Occipital lobe (tissue), 2 donors: ENCODE results near the gene TFDP1. TPM values are rescaled to one million over a fixed set of nuclear protein-coding genes. Genes with fewer than 3 reads are reported as not detected.

Experiments
- DNase-seq: peaks from one replicate; lab custom pipeline; 2025; lab: John Stamatoyannopoulos, UW
- total RNA-seq: library from RNA; depleted of rRNA; stranded (reverse); fragments of >200 nt; gene quantifications from one replicate; pipeline ENCODE4 v1.2.3, GENCODE V29; 2014

TFDP1 gene
- total RNA-seq, 1 donor from 2014 or later = 28.9 TPM

- no peak for DNase-seq
Observed at GRCh38 chr13:113664751-113665596, 80.4 kb downstream of the TFDP1 start.

- DNase-seq = no peak
Observed at GRCh38 chr13:113665597-113666328, 81.2 kb downstream of the TFDP1 start.

DNA sequence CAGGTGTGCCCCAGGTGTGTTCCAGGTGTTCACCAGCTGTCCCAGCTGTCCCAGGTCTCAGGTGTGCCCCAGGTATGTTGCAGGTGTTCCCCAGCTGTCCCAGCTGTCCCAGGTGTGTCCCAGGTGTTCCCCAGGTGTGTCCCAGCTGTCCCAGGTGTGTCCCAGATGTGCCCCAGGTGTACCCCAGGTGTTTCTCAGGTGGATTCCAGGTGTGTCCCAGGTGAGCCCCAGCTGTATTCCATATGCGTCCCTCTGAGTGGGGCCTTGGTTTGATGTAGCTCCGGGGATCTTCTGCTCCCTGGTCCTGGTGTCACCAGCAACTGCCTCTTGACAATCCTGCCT lies 81.7 kb downstream of the TFDP1 start:
- DNase-seq = no peak

- no peak for DNase-seq
Observed at GRCh38 chr13:113666951-113667701, 82.6 kb downstream of the TFDP1 start, which contains the start of gene GRK1. GRK1 (plus strand) TSS chr13:113667219; CDS start chr13:113667387, 168 bp downstream.

DNA sequence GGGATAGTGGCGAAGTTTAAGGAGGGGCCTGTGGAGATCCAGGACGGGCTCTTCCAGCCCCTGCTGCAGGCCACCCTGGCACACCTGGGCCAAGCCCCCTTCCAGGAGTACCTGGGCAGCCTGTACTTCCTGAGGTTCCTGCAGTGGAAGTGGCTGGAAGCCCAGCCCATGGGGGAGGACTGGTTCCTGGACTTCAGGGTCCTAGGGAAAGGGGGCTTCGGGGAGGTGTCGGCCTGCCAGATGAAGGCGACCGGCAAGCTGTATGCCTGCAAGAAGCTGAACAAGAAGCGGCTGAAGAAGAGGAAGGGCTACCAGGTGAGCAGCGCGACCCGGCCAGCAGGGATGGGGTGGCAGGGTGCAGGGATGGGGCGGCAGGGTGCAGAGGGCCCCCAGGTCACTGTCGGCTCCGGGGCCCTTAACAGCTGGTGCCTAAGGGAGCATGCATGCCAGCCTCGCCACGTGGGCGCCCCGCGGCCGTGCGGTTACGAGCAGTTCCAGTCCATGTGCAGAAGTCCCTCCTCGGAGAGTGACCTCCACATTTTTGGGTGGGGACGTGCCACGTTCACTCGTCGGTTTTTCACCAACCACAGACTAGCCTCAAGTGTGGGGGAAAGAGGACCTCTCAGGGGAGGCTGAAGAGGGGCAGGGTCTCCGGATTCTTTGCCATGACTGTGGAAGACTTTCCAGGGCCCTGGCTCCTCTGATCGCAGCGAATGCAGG lies 83.4 kb downstream of the TFDP1 start:
- no peak for DNase-seq

- no peak for DNase-seq
Observed at GRCh38 chr13:113668491-113668971, 84.0 kb downstream of the TFDP1 start.

DNA sequence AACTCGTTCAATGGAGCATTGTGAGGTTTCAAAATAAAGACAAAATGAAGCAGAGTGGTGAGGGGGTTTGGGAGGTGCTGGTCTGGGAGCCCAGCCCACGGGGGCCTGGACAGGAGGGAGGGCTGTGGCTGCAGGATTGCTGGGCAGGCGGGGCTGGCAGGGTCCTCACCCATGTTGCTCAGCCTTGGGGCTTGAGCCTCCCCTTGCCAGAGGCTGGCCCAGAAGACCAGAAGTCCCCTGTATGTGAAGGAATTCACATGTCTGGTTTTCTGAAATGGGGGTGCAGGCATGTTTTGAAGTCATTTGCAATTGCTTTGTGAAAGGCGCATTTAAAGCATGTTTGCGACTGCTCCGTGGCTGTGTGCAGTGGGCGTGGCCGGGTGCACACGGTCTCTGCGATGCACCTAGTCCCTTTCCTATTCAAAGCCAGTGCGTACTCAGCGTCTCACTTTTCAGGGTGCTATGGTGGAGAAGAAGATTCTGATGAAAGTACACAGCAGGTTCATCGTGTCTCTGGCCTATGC lies 84.7 kb downstream of the TFDP1 start:
- no peak for DNase-seq

- no peak for DNase-seq
Observed at GRCh38 chr13:113669755-113670341, 85.3 kb downstream of the TFDP1 start.

DNA sequence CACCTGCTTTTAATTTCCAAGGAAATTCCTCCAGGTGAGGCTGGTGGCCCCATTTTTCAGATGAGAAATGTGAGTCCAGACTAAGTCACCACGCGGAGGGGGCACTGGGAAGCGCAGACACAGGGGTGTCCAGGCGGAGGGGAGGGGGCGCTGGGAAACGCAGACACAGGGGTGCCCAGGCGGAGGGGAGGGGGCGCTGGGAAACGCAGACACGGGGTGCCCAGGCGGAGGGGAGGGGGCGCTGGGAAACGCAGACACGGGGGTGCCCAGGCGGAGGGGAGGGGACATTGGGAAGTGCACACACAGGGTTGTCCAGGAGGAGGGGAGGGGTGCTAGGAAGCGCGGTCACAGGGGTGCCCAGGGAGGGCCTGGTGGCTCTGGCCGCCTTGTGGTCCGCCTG lies 86.0 kb downstream of the TFDP1 start:
- no peak for DNase-seq

- no peak for DNase-seq
Observed at GRCh38 chr13:113671066-113672001, 86.8 kb downstream of the TFDP1 start.

- DNase-seq = no peak
Observed at GRCh38 chr13:113672002-113672651, 87.6 kb downstream of the TFDP1 start.

Other genes with a start within 250 kb of the TFDP1 start
- 1.6 TPM for gene GRTP1, start 220.6 kb upstream of the TFDP1 start, total RNA-seq
- 0.62 TPM for gene ADPRHL1, start 131.3 kb upstream of the TFDP1 start, total RNA-seq
- gene DCUN1D2, start 94.0 kb upstream of the TFDP1 start, total RNA-seq = 19.2 TPM
- not detected for gene ATP4B, start 73.4 kb downstream of the TFDP1 start, total RNA-seq
- gene GRK1, start 82.5 kb downstream of the TFDP1 start, total RNA-seq = not detected
- under 0.01 TPM for gene TMEM255B, start 174.5 kb downstream of the TFDP1 start, total RNA-seq